ENCODE measurements around the gene RBM4B. TPM values are rescaled to one million over a fixed set of nuclear protein-coding genes. Genes with fewer than 3 reads are reported as not detected.
A peak's percentile ranks its signal among the peaks of the same experiment; 100 is the strongest.

The RBM4B gene
- total and polyA plus RNA-seq, 2 of the 4 experiments (the other 2 are of a cell fraction) = 23.1 to 26.7 TPM

GRCh38 chr11:66713746-66714480, 36.2 kb upstream of the RBM4B start:
- CTCF ChIA-PET = no interaction called here

More at GRCh38 chr11:66713746-66714480, 36.2 kb upstream of the RBM4B start:
- Histone ChIP-seq H3K79me1 (ENCODE audit: low read depth in 1 of 2, low read length in 2 of 2) (no peaks in the 10 kb centered on the region), H4K91ac (ENCODE audit: insufficient read depth, low read depth, low read length) (no peak overlapping the region), H3K18ac (ENCODE audit: low read depth, low read length) (no peak overlapping the region), H3K27ac (ENCODE audit: insufficient read depth, low read length) (no peak overlapping the region), H2BK120ac (ENCODE audit: low read depth, low read length) (no peak overlapping the region), H2AFZ (replicated peaks; ENCODE audit: low read length, poor library complexity) (peak overlapping the region; percentile 43), H3K4me2 (ENCODE audit: low read depth, low read length) (no peak overlapping the region), H3K9me3 (ENCODE audit: control insufficient read depth, insufficient read depth, low read length) (no peaks in the 10 kb centered on the region), H4K8ac (ENCODE audit: low read depth in 2 of 2, low read length in 2 of 2) (no peak overlapping the region), H2BK20ac (ENCODE audit: low read depth, low read length) (no peak overlapping the region), H3K23ac (ENCODE audit: low read depth, low read length) (no peak overlapping the region), H2BK5ac (ENCODE audit: low read depth, low read length, poor library complexity, severe bottlenecking) (no peak overlapping the region), H3K36me3 (ENCODE audit: control insufficient read depth, insufficient read depth, low read length) (no peaks in the 10 kb centered on the region), H4K5ac (ENCODE audit: low read depth, low read length) (no peak overlapping the region), H3K9me1 (ENCODE audit: insufficient read depth, low read length) (no peaks in the 10 kb centered on the region), H3K4ac (ENCODE audit: low read depth, low read length) (no peak overlapping the region), H3K56ac (ENCODE audit: extremely low read depth, insufficient read depth, low read length) (no peak overlapping the region), H3K4me1 (ENCODE audit: control insufficient read depth, insufficient read depth, low read length) (no peaks in the 10 kb centered on the region; the same call in 1 of the 2 replicates), H3K27me3 (ENCODE audit: control insufficient read depth, insufficient read depth, low read length) (peaks cover 43% of the 10 kb centered on the region), H3K4me3 (ENCODE audit: insufficient read depth, low read depth, low read length) (no peak overlapping the region), H2AK9ac (replicated peaks; ENCODE audit: low read depth, low read length, poor library complexity) (no peak overlapping the region), H2AK5ac (ENCODE audit: low read depth, low read length) (no peak overlapping the region), H3K9ac (ENCODE audit: low read depth, low read length) (no peak overlapping the region), H4K20me1 (ENCODE audit: insufficient read depth, low read length) (no peaks in the 10 kb centered on the region), H3K14ac (replicated peaks; ENCODE audit: low read depth, low read length) (no peak overlapping the region), H2BK15ac (ENCODE audit: low read depth, low read length) (no peak overlapping the region)
- no peak for TF ChIP-seq CEBPB (IDR thresholded peaks at IDR 0.05; ENCODE audit: low read depth, low read length)
- TF ChIP-seq BHLHE40 (IDR thresholded peaks at IDR 0.05; ENCODE audit: low read depth, low read length) = no peak
- TF ChIP-seq MAZ (IDR thresholded peaks at IDR 0.05; ENCODE audit: borderline replicate concordance, low read depth, low read length) = no peak
- TF ChIP-seq FOS (IDR thresholded peaks at IDR 0.05; ENCODE audit: low read depth, low read length) = no peak
- no peak for TF ChIP-seq CHD1 (IDR thresholded peaks at IDR 0.05; ENCODE audit: low read depth, low read length)
- no peak for TF ChIP-seq MAFK (IDR thresholded peaks at IDR 0.05; ENCODE audit: low read depth, low read length)
- TF ChIP-seq MXI1 (IDR thresholded peaks at IDR 0.05; ENCODE audit: borderline replicate concordance, low read depth, low read length) = no peak
- TF ChIP-seq USF2 (IDR thresholded peaks at IDR 0.05; ENCODE audit: low read depth, low read length) = no peak
- no peak for TF ChIP-seq RFX5 (IDR thresholded peaks at IDR 0.05; ENCODE audit: low read depth, low read length)
- 76% methylated on average over 4 of the region's 12 CpGs; no CpG with 5 or more reads in 1 of the 2 experiments for WGBS, 2 experiments (ENCODE audit: extremely low coverage in 2 of 2, insufficient read length in 1 of 2)
- ATAC-seq (ENCODE audit: low read depth) = peak; percentile 60; the same call in 1 of the 2 replicates
- no peak for DNase-seq
- in situ Hi-C loops (cut with MboI; ENCODE audit: low sequenced_read_pairs) = no loop called here
- dilution Hi-C loops (cut with HindIII; ENCODE audit: low sequenced_read_pairs, unreplicated experiment) = no loop called here
- no TSS peak for BruUV-seq (replicated peaks)
- POLR2A ChIA-PET (ENCODE audit: unreplicated experiment) = no interaction called here
- intact Hi-C loops (cut with micrococcal nuclease) = no loop called here
